Measurements from ENCODE around the gene MAP3K19. TPM values are rescaled to one million over a fixed set of nuclear protein-coding genes. Genes with fewer than 3 reads are reported as not detected.
"Not testable (repeated sequence)": the region's sequence is repeated elsewhere in the genome, so short reads cannot be mapped to it uniquely, and the experiment has no call there.

MAP3K19 gene
- total RNA-seq, 1 experiment from 2014 or later = not detected

DNA sequence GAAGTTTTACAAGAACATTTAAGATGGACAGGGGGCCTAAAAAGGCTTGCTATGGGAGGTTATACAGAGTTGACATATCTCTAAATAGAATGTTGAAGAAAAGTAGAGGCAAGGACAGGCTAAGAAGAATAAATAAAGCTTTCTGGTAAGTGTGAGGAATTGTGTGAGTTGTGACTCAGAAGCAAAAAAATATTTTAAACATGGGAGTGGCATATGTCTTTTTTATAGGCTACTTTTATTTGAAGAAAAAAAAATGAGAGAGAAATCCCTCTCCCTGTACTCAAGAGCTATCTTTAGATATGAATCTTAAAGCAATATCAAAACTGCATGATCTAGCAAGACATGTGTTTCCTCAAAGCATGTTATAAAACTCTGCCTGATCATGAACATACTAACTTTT is 45.9 kb upstream of the MAP3K19 start:
- Mint-ChIP-seq H3K36me3 (peaks cover 19% of the 10 kb centered on the region), H3K4me3 (no peak overlapping the region), H3K9me3 (peaks cover 10% of the 10 kb centered on the region), H3K4me1 (no peaks in the 10 kb centered on the region), H3K27me3 (ENCODE audit: low read depth) (no peaks in the 10 kb centered on the region), H3K27ac (no peak overlapping the region)
- DNase-seq (ENCODE audit: low spot score) (no peak), ATAC-seq (no peak)
- ChIA-PET POLR2A (interaction anchor here (0.5 kb wide), 1 partner anchor 123 kb away, joined by 7 read pairs; no protein-coding TSS in a partner anchor), CTCF (no interaction called here)
- TF ChIP-seq NFE2L1 (CRISPR knock-in tag; IDR thresholded peaks at IDR 0.05) (no peak), ATF1 (CRISPR knock-in tag; IDR thresholded peaks at IDR 0.05) (no peak)
- TF ChIP-seq, protein P1, sequence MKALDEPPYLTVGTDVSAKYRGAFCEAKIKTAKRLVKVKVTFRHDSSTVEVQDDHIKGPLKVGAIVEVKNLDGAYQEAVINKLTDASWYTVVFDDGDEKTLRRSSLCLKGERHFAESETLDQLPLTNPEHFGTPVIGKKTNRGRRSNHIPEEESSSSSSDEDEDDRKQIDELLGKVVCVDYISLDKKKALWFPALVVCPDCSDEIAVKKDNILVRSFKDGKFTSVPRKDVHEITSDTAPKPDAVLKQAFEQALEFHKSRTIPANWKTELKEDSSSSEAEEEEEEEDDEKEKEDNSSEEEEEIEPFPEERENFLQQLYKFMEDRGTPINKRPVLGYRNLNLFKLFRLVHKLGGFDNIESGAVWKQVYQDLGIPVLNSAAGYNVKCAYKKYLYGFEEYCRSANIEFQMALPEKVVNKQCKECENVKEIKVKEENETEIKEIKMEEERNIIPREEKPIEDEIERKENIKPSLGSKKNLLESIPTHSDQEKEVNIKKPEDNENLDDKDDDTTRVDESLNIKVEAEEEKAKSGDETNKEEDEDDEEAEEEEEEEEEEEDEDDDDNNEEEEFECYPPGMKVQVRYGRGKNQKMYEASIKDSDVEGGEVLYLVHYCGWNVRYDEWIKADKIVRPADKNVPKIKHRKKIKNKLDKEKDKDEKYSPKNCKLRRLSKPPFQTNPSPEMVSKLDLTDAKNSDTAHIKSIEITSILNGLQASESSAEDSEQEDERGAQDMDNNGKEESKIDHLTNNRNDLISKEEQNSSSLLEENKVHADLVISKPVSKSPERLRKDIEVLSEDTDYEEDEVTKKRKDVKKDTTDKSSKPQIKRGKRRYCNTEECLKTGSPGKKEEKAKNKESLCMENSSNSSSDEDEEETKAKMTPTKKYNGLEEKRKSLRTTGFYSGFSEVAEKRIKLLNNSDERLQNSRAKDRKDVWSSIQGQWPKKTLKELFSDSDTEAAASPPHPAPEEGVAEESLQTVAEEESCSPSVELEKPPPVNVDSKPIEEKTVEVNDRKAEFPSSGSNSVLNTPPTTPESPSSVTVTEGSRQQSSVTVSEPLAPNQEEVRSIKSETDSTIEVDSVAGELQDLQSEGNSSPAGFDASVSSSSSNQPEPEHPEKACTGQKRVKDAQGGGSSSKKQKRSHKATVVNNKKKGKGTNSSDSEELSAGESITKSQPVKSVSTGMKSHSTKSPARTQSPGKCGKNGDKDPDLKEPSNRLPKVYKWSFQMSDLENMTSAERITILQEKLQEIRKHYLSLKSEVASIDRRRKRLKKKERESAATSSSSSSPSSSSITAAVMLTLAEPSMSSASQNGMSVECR (CRISPR knock-in tag; IDR thresholded peaks at IDR 0.05; ENCODE audit: borderline replicate concordance) = no peak
- TF ChIP-seq, protein P2, sequence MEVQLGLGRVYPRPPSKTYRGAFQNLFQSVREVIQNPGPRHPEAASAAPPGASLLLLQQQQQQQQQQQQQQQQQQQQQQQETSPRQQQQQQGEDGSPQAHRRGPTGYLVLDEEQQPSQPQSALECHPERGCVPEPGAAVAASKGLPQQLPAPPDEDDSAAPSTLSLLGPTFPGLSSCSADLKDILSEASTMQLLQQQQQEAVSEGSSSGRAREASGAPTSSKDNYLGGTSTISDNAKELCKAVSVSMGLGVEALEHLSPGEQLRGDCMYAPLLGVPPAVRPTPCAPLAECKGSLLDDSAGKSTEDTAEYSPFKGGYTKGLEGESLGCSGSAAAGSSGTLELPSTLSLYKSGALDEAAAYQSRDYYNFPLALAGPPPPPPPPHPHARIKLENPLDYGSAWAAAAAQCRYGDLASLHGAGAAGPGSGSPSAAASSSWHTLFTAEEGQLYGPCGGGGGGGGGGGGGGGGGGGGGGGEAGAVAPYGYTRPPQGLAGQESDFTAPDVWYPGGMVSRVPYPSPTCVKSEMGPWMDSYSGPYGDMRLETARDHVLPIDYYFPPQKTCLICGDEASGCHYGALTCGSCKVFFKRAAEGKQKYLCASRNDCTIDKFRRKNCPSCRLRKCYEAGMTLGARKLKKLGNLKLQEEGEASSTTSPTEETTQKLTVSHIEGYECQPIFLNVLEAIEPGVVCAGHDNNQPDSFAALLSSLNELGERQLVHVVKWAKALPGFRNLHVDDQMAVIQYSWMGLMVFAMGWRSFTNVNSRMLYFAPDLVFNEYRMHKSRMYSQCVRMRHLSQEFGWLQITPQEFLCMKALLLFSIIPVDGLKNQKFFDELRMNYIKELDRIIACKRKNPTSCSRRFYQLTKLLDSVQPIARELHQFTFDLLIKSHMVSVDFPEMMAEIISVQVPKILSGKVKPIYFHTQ (CRISPR knock-in tag; IDR thresholded peaks at IDR 0.05) = no peak

DNA sequence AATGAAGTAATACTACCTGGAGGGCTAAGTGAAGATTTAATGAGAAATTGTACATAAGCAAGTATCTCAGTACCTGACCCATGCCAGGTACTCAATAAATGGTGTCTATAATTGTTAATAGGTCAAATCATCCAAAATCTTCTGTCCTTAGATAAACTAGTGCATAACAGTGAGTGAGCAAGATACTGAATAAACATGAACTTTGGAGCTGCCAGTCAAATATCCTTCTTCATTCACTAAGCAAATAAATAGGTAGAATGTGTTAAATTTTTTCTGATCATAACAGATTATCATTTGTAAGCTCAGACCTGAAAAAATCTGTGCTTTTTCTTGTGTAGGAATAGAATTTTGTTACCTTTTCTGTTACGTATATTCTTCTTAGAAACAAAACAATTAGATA is 44.4 kb upstream of the MAP3K19 start:
- H3K4me3 Mint-ChIP-seq = no peak overlapping the region
- CTCF ChIA-PET = no interaction called here
- H3K4me1 Mint-ChIP-seq = no peaks in the 10 kb centered on the region
- H3K27me3 Mint-ChIP-seq (ENCODE audit: low read depth) = no peaks in the 10 kb centered on the region
- peaks cover 19% of the 10 kb centered on the region for H3K36me3 Mint-ChIP-seq
- ATAC-seq (no peak), DNase-seq (ENCODE audit: low spot score) (no peak)
- TF ChIP-seq EMX1 (CRISPR knock-in tag; IDR thresholded peaks at IDR 0.05) (no peak), SMAD3 (CRISPR knock-in tag; IDR thresholded peaks at IDR 0.05; ENCODE audit: borderline replicate concordance) (no peak), FOXK1 (CRISPR knock-in tag; IDR thresholded peaks at IDR 0.05) (no peak)
- POLR2A ChIA-PET = no interaction called here
- H3K27ac Mint-ChIP-seq = no peak overlapping the region
- H3K9me3 Mint-ChIP-seq = peaks cover 10% of the 10 kb centered on the region

DNA sequence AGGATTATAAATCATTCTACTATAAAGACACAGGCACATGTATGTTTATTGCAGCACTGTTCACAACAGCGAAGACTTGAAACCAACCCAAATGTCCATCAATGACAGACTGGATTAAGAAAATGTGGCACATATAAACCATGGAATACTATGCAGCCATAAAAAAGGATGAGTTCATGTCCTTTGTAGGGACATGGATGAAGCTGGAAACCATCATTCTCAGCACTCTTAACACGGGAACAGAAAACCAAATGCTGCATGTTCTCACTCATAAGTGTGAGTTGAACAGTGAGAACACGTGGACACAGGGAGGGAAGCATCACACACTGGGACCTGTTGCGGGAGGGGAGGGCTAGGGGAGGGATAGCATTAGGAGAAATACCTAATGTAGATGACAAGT is 42.4 kb upstream of the MAP3K19 start:
- CTCF ChIA-PET; H3K4me3 Mint-ChIP-seq; H3K27me3 Mint-ChIP-seq (ENCODE audit: low read depth); DNase-seq (ENCODE audit: low spot score); H3K27ac Mint-ChIP-seq; ATAC-seq; H3K4me1 Mint-ChIP-seq: not testable (repeated sequence)
- Mint-ChIP-seq H3K36me3 (peaks cover 14% of the 10 kb centered on the region), H3K9me3 (peaks cover 10% of the 10 kb centered on the region)
- POLR2A ChIA-PET = interaction anchor here (0.6 kb wide), 1 partner anchor 134 kb away, joined by 3 read pairs; no protein-coding TSS in a partner anchor

DNA sequence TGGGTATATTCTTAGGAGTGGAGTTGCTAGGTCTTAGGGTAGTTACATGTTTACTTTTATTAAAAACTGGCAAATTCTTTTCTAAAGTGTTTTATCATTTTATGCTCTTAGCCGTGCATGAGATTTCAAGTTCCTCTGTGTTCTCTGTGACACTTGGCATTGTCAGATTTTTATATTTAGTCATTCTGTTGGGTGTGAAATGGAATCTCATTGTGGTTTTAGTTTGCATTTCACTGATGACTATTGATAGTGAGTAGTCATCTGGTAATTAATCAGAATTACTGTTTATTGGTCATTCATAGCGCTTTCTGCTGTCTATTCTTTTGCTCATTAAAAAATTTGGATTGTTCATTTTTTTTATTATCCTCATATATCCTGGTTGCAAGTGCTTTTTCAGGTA is 39.0 kb upstream of the MAP3K19 start:
- ChIA-PET CTCF (no interaction called here), POLR2A (no interaction called here)
- no peak for DNase-seq (ENCODE audit: low spot score)
- Mint-ChIP-seq H3K27ac (no peak overlapping the region), H3K27me3 (ENCODE audit: low read depth) (no peaks in the 10 kb centered on the region), H3K9me3 (peaks cover 10% of the 10 kb centered on the region), H3K4me3 (no peak overlapping the region), H3K36me3 (peaks cover 21% of the 10 kb centered on the region), H3K4me1 (no peaks in the 10 kb centered on the region)
- no peak for ATAC-seq
- TF ChIP-seq, protein P3, sequence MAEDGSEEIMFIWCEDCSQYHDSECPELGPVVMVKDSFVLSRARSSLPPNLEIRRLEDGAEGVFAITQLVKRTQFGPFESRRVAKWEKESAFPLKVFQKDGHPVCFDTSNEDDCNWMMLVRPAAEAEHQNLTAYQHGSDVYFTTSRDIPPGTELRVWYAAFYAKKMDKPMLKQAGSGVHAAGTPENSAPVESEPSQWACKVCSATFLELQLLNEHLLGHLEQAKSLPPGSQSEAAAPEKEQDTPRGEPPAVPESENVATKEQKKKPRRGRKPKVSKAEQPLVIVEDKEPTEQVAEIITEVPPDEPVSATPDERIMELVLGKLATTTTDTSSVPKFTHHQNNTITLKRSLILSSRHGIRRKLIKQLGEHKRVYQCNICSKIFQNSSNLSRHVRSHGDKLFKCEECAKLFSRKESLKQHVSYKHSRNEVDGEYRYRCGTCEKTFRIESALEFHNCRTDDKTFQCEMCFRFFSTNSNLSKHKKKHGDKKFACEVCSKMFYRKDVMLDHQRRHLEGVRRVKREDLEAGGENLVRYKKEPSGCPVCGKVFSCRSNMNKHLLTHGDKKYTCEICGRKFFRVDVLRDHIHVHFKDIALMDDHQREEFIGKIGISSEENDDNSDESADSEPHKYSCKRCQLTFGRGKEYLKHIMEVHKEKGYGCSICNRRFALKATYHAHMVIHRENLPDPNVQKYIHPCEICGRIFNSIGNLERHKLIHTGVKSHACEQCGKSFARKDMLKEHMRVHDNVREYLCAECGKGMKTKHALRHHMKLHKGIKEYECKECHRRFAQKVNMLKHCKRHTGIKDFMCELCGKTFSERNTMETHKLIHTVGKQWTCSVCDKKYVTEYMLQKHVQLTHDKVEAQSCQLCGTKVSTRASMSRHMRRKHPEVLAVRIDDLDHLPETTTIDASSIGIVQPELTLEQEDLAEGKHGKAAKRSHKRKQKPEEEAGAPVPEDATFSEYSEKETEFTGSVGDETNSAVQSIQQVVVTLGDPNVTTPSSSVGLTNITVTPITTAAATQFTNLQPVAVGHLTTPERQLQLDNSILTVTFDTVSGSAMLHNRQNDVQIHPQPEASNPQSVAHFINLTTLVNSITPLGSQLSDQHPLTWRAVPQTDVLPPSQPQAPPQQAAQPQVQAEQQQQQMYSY (CRISPR knock-in tag; IDR thresholded peaks at IDR 0.05) = no peak

Data from WTC11 (cell line).